Omental fat pad (tissue), 4 donors: ENCODE data around the gene KAT5. TPM values are rescaled to one million over a fixed set of nuclear protein-coding genes. Genes with fewer than 3 reads are reported as not detected.
"Not testable (repeated sequence)": the region's sequence is repeated elsewhere in the genome, so short reads cannot be mapped to it uniquely, and the experiment has no call there.

Experiments used
- ATAC-seq: fragments of 150-250 bp; one replicate; pipeline ENCODE4 v1.9.1; 2016; ENCODE audit warnings: mild to moderate bottlenecking, moderate library complexity; ENCODE audit not compliant: low FRiP score
- DNase-seq: peaks from one replicate; pipeline ENCODE4 v3.0.0-alpha.2; 2019; ENCODE audit warnings: low spot score
- CTCF ChIP-seq, 3 donors: fragments of 450-650 bp; IDR thresholded peaks; one replicate each; pipeline ENCODE4 v1.5.1; 2016 to 2017; ENCODE audit warnings: antibody characterized with exemption in 3 of 3, mild to moderate bottlenecking in 3 of 3, moderate library complexity in 2 of 3
- small RNA-seq: library from RNA; depleted of rRNA; stranded (forward); fragments of <200 nt; gene quantifications from one replicate; pipeline ENCODE3, GENCODE V24; 2016
- total RNA-seq, 4 donors: library from RNA; depleted of rRNA; stranded (reverse); fragments of >200 nt; gene quantifications; one replicate each; pipeline ENCODE4 v1.1.0, GENCODE V29; 2016

KAT5 gene
- total RNA-seq, 4 donors from 2014 or later, result 39.8 to 48.2 (median 44.7) TPM

GRCh38 chr11:65745049-65745448 lies 33.0 kb downstream of the KAT5 start:
- TF ChIP-seq CTCF (IDR thresholded peaks at IDR 0.05), result no peak
- ATAC-seq, result no peak
- no peak for DNase-seq

GRCh38 chr11:65762169-65762568 lies 50.1 kb downstream of the KAT5 start:
- not testable (repeated sequence) for DNase-seq

GRCh38 chr11:65762816-65763215 lies 50.8 kb downstream of the KAT5 start:
- not testable (repeated sequence) for DNase-seq, ATAC-seq

More at GRCh38 chr11:65762169-65762568, 50.1 kb downstream of the KAT5 start:
- not testable (repeated sequence) for ATAC-seq

GRCh38 chr11:65764434-65764833 lies 52.4 kb downstream of the KAT5 start:
- DNase-seq (no peak), ATAC-seq (no peak)

GRCh38 chr11:65766535-65766934 lies 54.5 kb downstream of the KAT5 start:
- DNase-seq (no peak), ATAC-seq (no peak)
- TF ChIP-seq CTCF (IDR thresholded peaks at IDR 0.05), result no peak

More at GRCh38 chr11:65764434-65764833, 52.4 kb downstream of the KAT5 start:
- no peak for TF ChIP-seq CTCF (IDR thresholded peaks at IDR 0.05)

GRCh38 chr11:65767406-65767805 lies 55.4 kb downstream of the KAT5 start:
- no peak for ATAC-seq
- no peak for DNase-seq
- no peak for TF ChIP-seq CTCF (IDR thresholded peaks at IDR 0.05)

- not testable (repeated sequence) for DNase-seq, ATAC-seq
Measured at GRCh38 chr11:65767806-65768205, 55.8 kb downstream of the KAT5 start.

Small RNAs within 50 kb of the gene (small RNA-seq; reads per million reads assigned to genes)
- gene RN7SL309P, result not detected

Other genes with a start within 250 kb of the KAT5 start
- over 10,000 TPM; 11,614 to 21,764 (median 16,063) TPM for gene MALAT1, start 213.2 kb upstream of the KAT5 start, total RNA-seq
- gene SCYL1, start 187.2 kb upstream of the KAT5 start, total RNA-seq, result 100 to 1,000 TPM in 1 of 4 donors, 10 to 100 TPM in 3; 75.4 to 105 (median 88.8) TPM
- 10 to 100 TPM; 67.3 to 84.8 (median 76.5) TPM for gene LTBP3, start 153.9 kb upstream of the KAT5 start, total RNA-seq
- 10 to 100 TPM; 41.1 to 56.1 (median 50.1) TPM for gene ZNRD2, start 141.8 kb upstream of the KAT5 start, total RNA-seq
- gene FAM89B, start 139.7 kb upstream of the KAT5 start, total RNA-seq, result 10 to 100 TPM; 29.1 to 37.4 (median 33.1) TPM
- gene EHBP1L1, start 136.2 kb upstream of the KAT5 start, total RNA-seq, result 100 to 1,000 TPM in 1 of 4 donors, 10 to 100 TPM in 3; 21.2 to 125 (median 65.6) TPM
- gene KCNK7, start 116.5 kb upstream of the KAT5 start, total RNA-seq, result 1 to 10 TPM in 3 of 4 donors, not detected in 1; 1.1 to 1.7 (median 1.5) TPM
- 10 to 100 TPM; 29.6 to 69.5 (median 44.8) TPM for gene MAP3K11, start 98.0 kb upstream of the KAT5 start, total RNA-seq
- 10 to 100 TPM; 15.8 to 25.1 (median 20.7) TPM for gene PCNX3, start 96.5 kb upstream of the KAT5 start, total RNA-seq
- 10 to 100 TPM; 19.3 to 60.5 (median 33.3) TPM for gene SIPA1, start 74.2 kb upstream of the KAT5 start, total RNA-seq
- gene RELA, start 49.3 kb upstream of the KAT5 start, total RNA-seq, result 10 to 100 TPM; 37.8 to 72.7 (median 46.8) TPM
- gene RNASEH2C, start 8.5 kb downstream of the KAT5 start, total RNA-seq, result 100 to 1,000 TPM in 3 of 4 donors, 10 to 100 TPM in 1; 89.7 to 192 (median 125) TPM
- 10 to 100 TPM; 15.4 to 32.8 (median 30.9) TPM for gene AP5B1, start 68.7 kb downstream of the KAT5 start, total RNA-seq
- gene OVOL1, start 74.8 kb downstream of the KAT5 start, total RNA-seq, result not detected
- gene SNX32, start 121.7 kb downstream of the KAT5 start, total RNA-seq, result 1 to 10 TPM in 2 of 4 donors, under 1 TPM in 2; 0.79 to 1.6 (median 1.1) TPM
- gene CFL1, start 145.9 kb downstream of the KAT5 start, total RNA-seq, result 100 to 1,000 TPM; 485 to 798 (median 586) TPM
- gene MUS81, start 148.2 kb downstream of the KAT5 start, total RNA-seq, result 10 to 100 TPM; 25.9 to 60.8 (median 28.8) TPM
- 10 to 100 TPM; 39.4 to 81.8 (median 66.1) TPM for gene EFEMP2, start 160.5 kb downstream of the KAT5 start, total RNA-seq
- 1 to 10 TPM; 1.6 to 3.9 (median 2.8) TPM for gene CTSW, start 167.6 kb downstream of the KAT5 start, total RNA-seq
- 10 to 100 TPM; 48.8 to 66.4 (median 54.6) TPM for gene FIBP, start 176.2 kb downstream of the KAT5 start, total RNA-seq
- gene CCDC85B, start 178.4 kb downstream of the KAT5 start, total RNA-seq, result 10 to 100 TPM; 40.2 to 85.9 (median 59.4) TPM
- gene FOSL1, start 188.1 kb downstream of the KAT5 start, total RNA-seq, result 100 to 1,000 TPM in 2 of 4 donors, 10 to 100 TPM in 1, 1 to 10 TPM in 1; 2.8 to 223 (median 57.0) TPM
- gene C11orf68, start 206.8 kb downstream of the KAT5 start, total RNA-seq, result 10 to 100 TPM; 14.0 to 18.8 (median 17.5) TPM
- gene DRAP1, start 207.2 kb downstream of the KAT5 start, total RNA-seq, result 10 to 100 TPM; 53.0 to 88.6 (median 72.5) TPM
- under 1 TPM in 1 of 4 donors, not detected in 3; 0.24 TPM for gene TSGA10IP, start 233.2 kb downstream of the KAT5 start, total RNA-seq
- gene SART1, start 249.5 kb downstream of the KAT5 start, total RNA-seq, result 10 to 100 TPM; 22.5 to 62.4 (median 47.1) TPM